Liver (tissue), 9 donors: ENCODE measurements around the gene RARS2. TPM values are rescaled to one million over a fixed set of nuclear protein-coding genes. Genes with fewer than 3 reads are reported as not detected.

Source experiments
- DNase-seq: peaks from one replicate; pipeline ENCODE4 v3.0.0-alpha.2; 2017; ENCODE audit warnings: low spot score
- H3K27ac ChIP-seq, 2 donors: one replicate each; pipeline ENCODE4 v1.7.0; 2013; ENCODE audit warnings: inconsistent platforms in 2 of 2, low read length in 2 of 2, control low read depth in 1 of 2, low read depth in 1 of 2, mild to moderate bottlenecking in 1 of 2
- H3K27me3 ChIP-seq, 4 donors: one replicate each; pipeline versions ENCODE4 v1.6.1 to v1.7.0; 2013; ENCODE audit warnings: low read length in 3 of 4, inconsistent platforms in 1 of 4, mild to moderate bottlenecking in 1 of 4, moderate library complexity in 1 of 4; ENCODE audit not compliant: control insufficient read depth in 4 of 4, insufficient read depth in 4 of 4
- H3K36me3 ChIP-seq, 4 donors: one replicate each; pipeline versions ENCODE4 v1.6.1 to v1.7.0; 2013; ENCODE audit warnings: low read length in 3 of 4, mild to moderate bottlenecking in 3 of 4, low read depth in 1 of 4, moderate library complexity in 1 of 4; ENCODE audit not compliant: control insufficient read depth in 4 of 4, insufficient read depth in 3 of 4
- H3K4me1 ChIP-seq, 4 donors: one replicate each; pipeline versions ENCODE4 v1.6.1 to v1.7.0; 2013; ENCODE audit warnings: low read length in 3 of 4, mild to moderate bottlenecking in 3 of 4, moderate library complexity in 1 of 4; ENCODE audit not compliant: control insufficient read depth in 4 of 4, insufficient read depth in 4 of 4
- H3K4me3 ChIP-seq, 3 donors: one replicate each; pipeline versions ENCODE4 v1.6.1 to v1.7.0; 2013; ENCODE audit warnings: low read length in 3 of 3, control low read depth in 1 of 3, low read depth in 1 of 3, mild to moderate bottlenecking in 1 of 3
- H3K9ac ChIP-seq, 2 donors: one replicate each; pipeline ENCODE4 v1.7.0; 2013; ENCODE audit warnings: low read length in 2 of 2, mild to moderate bottlenecking in 2 of 2, moderate library complexity in 2 of 2, control low read depth in 1 of 2, low read depth in 1 of 2
- H3K9me3 ChIP-seq, 4 donors: one replicate each; pipeline versions ENCODE4 v1.6.1 to v1.7.0; 2013; ENCODE audit warnings: low read length in 3 of 4; ENCODE audit not compliant: control insufficient read depth in 4 of 4
- ATF3 ChIP-seq: IDR thresholded peaks from 2 replicates; pipeline ENCODE4 v1.6.1; 2016; ENCODE audit warnings: antibody characterized with exemption
- CTCF ChIP-seq: fragments of 150-350 bp; IDR thresholded peaks from 2 replicates; pipeline ENCODE4 v1.5.1; 2017; ENCODE audit warnings: improper control_type of control experiment, low read depth, low read length; ENCODE audit not compliant: missing input control
- EGR1 ChIP-seq, 2 donors: IDR thresholded peaks; 2 replicates each; pipeline ENCODE4 v1.6.1; 2016 to 2018; ENCODE audit warnings: antibody characterized with exemption in 2 of 2, low read depth in 2 of 2
- FOXA1 ChIP-seq: IDR thresholded peaks from 2 replicates; pipeline ENCODE4 v1.6.1; 2016; ENCODE audit warnings: antibody characterized with exemption
- FOXA2 ChIP-seq: IDR thresholded peaks from 2 replicates; pipeline ENCODE4 v1.6.1; 2016; ENCODE audit warnings: antibody characterized with exemption
- GABPA ChIP-seq, 2 donors: IDR thresholded peaks in 1 of 2; conservative IDR thresholded peaks in 1 of 2; 2 replicates each; pipeline ENCODE4 v1.6.1; 2016; ENCODE audit warnings: antibody characterized with exemption in 2 of 2, mild to moderate bottlenecking in 1 of 2, moderate library complexity in 1 of 2
- HNF4A ChIP-seq, 2 donors: conservative IDR thresholded peaks; 2 replicates each; pipeline ENCODE4 v1.6.1; 2016; ENCODE audit warnings: antibody characterized with exemption in 2 of 2, mild to moderate bottlenecking in 2 of 2
- HNF4G ChIP-seq: IDR thresholded peaks from 2 replicates; pipeline ENCODE4 v1.6.1; 2016; ENCODE audit warnings: antibody characterized with exemption
- JUND ChIP-seq, 2 donors: IDR thresholded peaks; 2 replicates each; pipeline ENCODE4 v1.6.1; 2016; ENCODE audit warnings: antibody characterized with exemption in 2 of 2
- MAX ChIP-seq: IDR thresholded peaks from 2 replicates; pipeline ENCODE4 v1.6.1; 2016; ENCODE audit warnings: antibody characterized with exemption
- NR2F2 ChIP-seq: IDR thresholded peaks from 2 replicates; pipeline ENCODE4 v1.6.1; 2016; ENCODE audit warnings: antibody characterized with exemption
- RAD21 ChIP-seq, 2 donors: IDR thresholded peaks; 2 replicates each; pipeline ENCODE4 v1.6.1; 2016; ENCODE audit warnings: antibody characterized with exemption in 2 of 2, mild to moderate bottlenecking in 2 of 2
- REST ChIP-seq: IDR thresholded peaks from 2 replicates; pipeline ENCODE4 v1.6.1; 2016; ENCODE audit warnings: antibody characterized with exemption, mild to moderate bottlenecking
- RXRA ChIP-seq, 2 donors: IDR thresholded peaks; 2 replicates each; pipeline ENCODE4 v1.6.1; 2017 to 2018; ENCODE audit warnings: antibody characterized with exemption in 2 of 2, mild to moderate bottlenecking in 1 of 2
- SP1 ChIP-seq: IDR thresholded peaks from 2 replicates; pipeline ENCODE4 v1.6.1; 2018; ENCODE audit warnings: antibody characterized with exemption, mild to moderate bottlenecking
- TAF1 ChIP-seq: conservative IDR thresholded peaks from 2 replicates; pipeline ENCODE4 v1.6.1; 2016; ENCODE audit warnings: antibody characterized with exemption, mild to moderate bottlenecking
- YY1 ChIP-seq: IDR thresholded peaks from 2 replicates; pipeline ENCODE4 v1.6.1; 2016; ENCODE audit warnings: antibody characterized with exemption, mild to moderate bottlenecking
- ZBTB33 ChIP-seq: IDR thresholded peaks from 2 replicates; pipeline ENCODE4 v1.6.1; 2016; ENCODE audit warnings: antibody characterized with exemption
- WGBS: extraction: QIAGEN DNeasy Blood & Tissue Kit; methylation state at CpG from one replicate; pipeline ENCODE4 v1.1.7; 2013; 5-methylcytosine and 5-hydroxymethylcytosine counted together
- polyA plus RNA-seq, 2 donors: library from polyadenylated mRNA; stranded (reverse) in 1 of 2; unstranded in 1 of 2; fragments of 200-250 nt in 1 of 2; fragments of >200 nt in 1 of 2; fragmentation: Nextera tagmentation in 1 of 2; extraction: Ambion mirVana in 1 of 2; gene quantifications; one replicate each; pipeline versions ENCODE4 v1.2.1 to v1.2.3, GENCODE V29; 2013 to 2015
- total RNA-seq, 2 donors: library from RNA; depleted of rRNA; stranded (reverse); fragments of >200 nt; gene quantifications; one replicate each; pipeline ENCODE4 v1.2.3, GENCODE V29; 2014
- donor health status: healthy.
- donor health status: healthy.
- donor health status: healthy.
- donor health status: healthy.
- donor health status: healthy.

RARS2 gene
- total and polyA plus RNA-seq, 4 donors = 10.9 to 19.2 (median 16.4) TPM

GRCh38 chr6:87623248-87623647, 33.5 kb upstream of the RARS2 start:
- Histone ChIP-seq H3K9me3 (no peaks in the 10 kb centered on the region), H3K4me3 (no peak overlapping the region), H3K27me3 (no peaks in the 10 kb centered on the region), H3K4me1 (peaks cover 0 to 6% (median 3%) of the 10 kb centered on the region in 4 donors), H3K36me3 (peaks cover 0 to 2% (median 0%) of the 10 kb centered on the region in 4 donors), H3K27ac (peak overlapping the region; percentile 82 to 84), H3K9ac (peak overlapping the region in 1 of 2 donors; percentile 64)
- DNase-seq = no peak
- TF ChIP-seq FOXA2 (peak; percentile 58), REST (no peak), JUND (IDR thresholded peaks at IDR 0.05) (peak in 1 of 2 donors; percentile 13), HNF4G (no peak), HNF4A (conservative IDR thresholded peaks at IDR 0.05) (no peak), EGR1 (IDR thresholded peaks at IDR 0.05; ENCODE audit: low read depth in 2 of 2) (no peak), GABPA (IDR thresholded peaks at IDR 0.05 in 1 of 2, conservative IDR thresholded peaks at IDR 0.05 in 1 of 2) (no peak), ATF3 (no peak), FOXA1 (no peak), YY1 (no peak), ZBTB33 (no peak)
- 63% methylated on average over 3 of the region's 3 CpGs for WGBS

- no peak overlapping the region for H3K4me3 ChIP-seq
- no peak overlapping the region for H3K9ac ChIP-seq
- H3K27me3 ChIP-seq = no peaks in the 10 kb centered on the region
- 92% methylated on average over 3 of the region's 3 CpGs for WGBS
- H3K9me3 ChIP-seq = no peaks in the 10 kb centered on the region
- H3K36me3 ChIP-seq = peaks cover 0 to 2% (median under 1%) of the 10 kb centered on the region in 4 donors
- peaks cover 0 to 6% (median 2%) of the 10 kb centered on the region in 4 donors for H3K4me1 ChIP-seq
- TF ChIP-seq ZBTB33 = no peak
- TF ChIP-seq YY1 = no peak
- TF ChIP-seq FOXA1 = no peak
- TF ChIP-seq TAF1 = no peak
- no peak for TF ChIP-seq RAD21 (IDR thresholded peaks at IDR 0.05)
- TF ChIP-seq SP1 = no peak
- TF ChIP-seq MAX = no peak
- no peak for TF ChIP-seq GABPA (IDR thresholded peaks at IDR 0.05 in 1 of 2, conservative IDR thresholded peaks at IDR 0.05 in 1 of 2)
- no peak for TF ChIP-seq RXRA (IDR thresholded peaks at IDR 0.05)
- no peak for TF ChIP-seq EGR1 (IDR thresholded peaks at IDR 0.05; ENCODE audit: low read depth in 2 of 2)
- TF ChIP-seq FOXA2 = no peak
- TF ChIP-seq ATF3 = no peak
- TF ChIP-seq NR2F2 = no peak
- TF ChIP-seq HNF4A (conservative IDR thresholded peaks at IDR 0.05) = no peak
- TF ChIP-seq CTCF = no peak
- no peak for DNase-seq
- H3K27ac ChIP-seq = no peak overlapping the region
Observed at GRCh38 chr6:87618531-87618930, 28.7 kb upstream of the RARS2 start.
